HepG2 (cell line): ENCODE results near the gene CABLES1. TPM values are rescaled to one million over a fixed set of nuclear protein-coding genes. Genes with fewer than 3 reads are reported as not detected.

ENCODE experiments used
- ATAC-seq: fragments of 200-7000 bp; cut with Tn5 transposase; 3 replicates; pipeline ENCODE4 v1.9.1; 2020; ENCODE audit warnings: mild to moderate bottlenecking, moderate library complexity
- BruUV-seq: library from RNA; stranded (reverse); fragments of 400-500 nt; replicated peaks from 2 replicates; lab custom pipeline; 2021; lab: Mats Ljungman, UMichigan
- CTCF ChIA-PET: fragments of 300-600 bp; formaldehyde crosslinking; extraction: SDS; loops from one replicate; lab custom pipeline; 2021; ENCODE audit warnings: low total read pairs, inconsistent platforms, low intra/inter-chr PET ratio; lab: Yijun Ruan, JAX
- POLR2A ChIA-PET: fragments of 350-600 bp; sonication (Branson Sonifier 250); formaldehyde crosslinking; loops from one replicate; lab custom pipeline; 2020; ENCODE audit warnings: antibody characterized with exemption, inconsistent platforms; lab: Yijun Ruan, JAX
- DNase-seq: peaks from one replicate; pipeline ENCODE4 v3.0.0-alpha.2; 2015; ENCODE audit warnings: low spot score
- FAIRE-seq: peaks from 3 replicates; lab custom pipeline; 2011; peaks lifted over from hg19 to GRCh38; lab: Jason Lieb, UNC
- H2AFZ ChIP-seq: one replicate; pipeline ENCODE4 v1.6.1; 2011; ENCODE audit warnings: low read length, inconsistent platforms
- H3K27ac ChIP-seq: fragments of 300-600 bp; 3 replicates; pipeline ENCODE4 v1.8.0; 2011; ENCODE audit warnings: mixed run types, mild to moderate bottlenecking, mixed read lengths, low read length, inconsistent platforms; ENCODE audit not compliant: insufficient read depth; ENCODE audit errors: extremely low read length
- H3K27me3 ChIP-seq, 2 experiments: fragments of 200-600 bp in 1 of 2; 2 replicates in 1 of 2; 3 replicates in 1 of 2; pipeline versions ENCODE4 v1.6.0 to v1.8.0; 2011; ENCODE audit warnings: low read length in 2 of 2, mild to moderate bottlenecking in 2 of 2, moderate library complexity in 2 of 2, inconsistent platforms in 1 of 2; ENCODE audit not compliant: insufficient read depth in 2 of 2, control insufficient read depth in 1 of 2
- H3K36me3 ChIP-seq, 2 experiments: fragments of 200-600 bp in 1 of 2; replicated peaks in 1 of 2; 2 replicates in 1 of 2; 3 replicates in 1 of 2; pipeline versions ENCODE4 v1.5.1 to v1.8.0; 2011; ENCODE audit warnings: low read length in 2 of 2, inconsistent platforms in 1 of 2; ENCODE audit not compliant: insufficient read depth in 2 of 2, control insufficient read depth in 1 of 2
- H3K4me1 ChIP-seq: 2 replicates; pipeline ENCODE4 v1.5.1; 2012; ENCODE audit warnings: low read length, inconsistent platforms; ENCODE audit not compliant: insufficient read depth
- H3K4me2 ChIP-seq: 2 replicates; pipeline ENCODE4 v1.6.0; 2011; ENCODE audit warnings: low read depth, low read length, inconsistent platforms
- H3K4me3 ChIP-seq, 3 experiments: fragments of 200-600 bp in 1 of 3; sonication (generic), shearing (Covaris generic) in 1 of 3; replicated peaks in 1 of 3; 2 replicates each; pipeline ENCODE4 v1.5.1; 2011 to 2016; ENCODE audit warnings: low read length in 3 of 3, inconsistent platforms in 2 of 3, low read depth in 2 of 3, mild to moderate bottlenecking in 2 of 3, control low read depth in 1 of 3, mixed read lengths in 1 of 3; ENCODE audit not compliant: insufficient read depth in 1 of 3
- H3K79me2 ChIP-seq: one replicate; pipeline ENCODE4 v1.6.1; 2011; ENCODE audit warnings: low read length, inconsistent platforms; ENCODE audit not compliant: insufficient read depth
- H3K9ac ChIP-seq: 2 replicates; pipeline ENCODE4 v1.6.0; 2011; ENCODE audit warnings: mild to moderate bottlenecking, low read depth, low read length, inconsistent platforms; ENCODE audit not compliant: insufficient read depth
- H3K9me3 ChIP-seq: 2 replicates; pipeline ENCODE4 v1.5.1; 2012; ENCODE audit warnings: mild to moderate bottlenecking, low read length
- H4K20me1 ChIP-seq: 2 replicates; pipeline ENCODE4 v1.6.0; 2011; ENCODE audit warnings: inconsistent platforms, mild to moderate bottlenecking, low read length, moderate library complexity; ENCODE audit not compliant: insufficient read depth
- IKZF4 ChIP-seq: sonication (generic); formaldehyde crosslinking; IDR thresholded peaks from 2 replicates; pipeline ENCODE4 v1.5.1; 2020; ENCODE audit warnings: borderline replicate concordance, mild to moderate bottlenecking, low read depth, missing genetic modification reagents; ENCODE audit errors: not compliant biosample characterization
- MAFK ChIP-seq, 2 experiments: IDR thresholded peaks in 1 of 2; conservative IDR thresholded peaks in 1 of 2; 2 replicates each; pipeline ENCODE4 v1.6.1; 2011; ENCODE audit warnings: improper control_type of control experiment in 2 of 2, low read length in 2 of 2
- NFRKB ChIP-seq: fragments of 450-650 bp; IDR thresholded peaks from 2 replicates; pipeline ENCODE4 v1.6.1; 2017
- TBX3 ChIP-seq: fragments of 450-650 bp; IDR thresholded peaks from 2 replicates; pipeline ENCODE4 v1.6.1; 2017; ENCODE audit warnings: antibody characterized with exemption, mild to moderate bottlenecking, inconsistent platforms, borderline replicate concordance
- ZNF136 ChIP-seq: sonication (generic); formaldehyde crosslinking; IDR thresholded peaks from 2 replicates; pipeline ENCODE4 v1.8.1; 2022; ENCODE audit warnings: low read depth, mild to moderate bottlenecking, moderate library complexity, missing genetic modification reagents
- ZNF672 ChIP-seq: sonication (generic); formaldehyde crosslinking; IDR thresholded peaks from 2 replicates; pipeline ENCODE4 v1.8.1; 2022; ENCODE audit warnings: missing genetic modification reagents
- ZSCAN20 ChIP-seq: sonication (generic); formaldehyde crosslinking; IDR thresholded peaks from 2 replicates; pipeline ENCODE4 v1.4.0; 2020; ENCODE audit warnings: missing genetic modification reagents, mild to moderate bottlenecking, borderline replicate concordance
- in situ Hi-C: cut with HindIII; loops from 2 replicates; pipeline ENCODE4 v1.10.0; 2017; ENCODE audit warnings: low pct_unique_long_range_greater_than_20kb; ENCODE audit not compliant: extremely low pct_ligation_motif_present
- intact Hi-C: fragments of 100-400 bp; cut with micrococcal nuclease; formaldehyde crosslinking; loops from one replicate; pipeline ENCODE4 v1.10.0; 2022; ENCODE audit not compliant: unreplicated experiment
- polyA plus RNA-seq, 8 experiments: library from polyadenylated mRNA; depleted of rRNA in 3 of 8; stranded (reverse) in 7 of 8; unstranded in 1 of 8; fragments of >200 nt; fragmentation: Illumina TruSeq in 4 of 8; extraction: Trizol in 4 of 8; gene quantifications; 2 replicates each; pipeline versions ENCODE4 v1.2.1 to v1.2.3, GENCODE V29; 2011 to 2016; ENCODE audit warnings: low read depth in 4 of 8, missing spikeins in 1 of 8, mixed read lengths in 1 of 8; ENCODE audit not compliant: insufficient read depth in 1 of 8
- total RNA-seq, 5 experiments: library from RNA; depleted of rRNA; stranded (reverse); fragments of >200 nt; fragmentation: Illumina TruSeq; extraction: Trizol; gene quantifications; 2 replicates each; pipeline ENCODE4 v1.2.3, GENCODE V29; 2016; ENCODE audit warnings: low read depth in 1 of 5
- TF ChIP-seq, protein P1 (sequence below): sonication (generic); formaldehyde crosslinking; IDR thresholded peaks from 2 replicates; pipeline ENCODE4 v1.4.0; 2020; ENCODE audit warnings: missing genetic modification reagents
- TF ChIP-seq, protein P2 (sequence below): sonication (generic); formaldehyde crosslinking; IDR thresholded peaks from 2 replicates; pipeline ENCODE4 v1.5.0; 2020; ENCODE audit warnings: missing genetic modification reagents
- TF ChIP-seq, protein P3 (sequence below): IDR thresholded peaks from 2 replicates; pipeline ENCODE4 v1.6.1; 2016; ENCODE audit warnings: low read depth, control low read depth
- TF ChIP-seq, protein P4 (sequence below): sonication (generic); formaldehyde crosslinking; IDR thresholded peaks from 2 replicates; pipeline ENCODE4 v1.4.0; 2020; ENCODE audit warnings: low read depth, missing genetic modification reagents
- TF ChIP-seq, protein P5 (sequence below): sonication (generic); formaldehyde crosslinking; conservative IDR thresholded peaks from 2 replicates; pipeline ENCODE4 v1.8.0; 2022; ENCODE audit warnings: low read depth, missing genetic modification reagents

Gene CABLES1
- total and polyA plus RNA-seq, 2 of the 13 experiments (the other 11 are each of a cell fraction or from before 2014, with no cell fraction given): 14.7 to 25.8 TPM

DNA sequence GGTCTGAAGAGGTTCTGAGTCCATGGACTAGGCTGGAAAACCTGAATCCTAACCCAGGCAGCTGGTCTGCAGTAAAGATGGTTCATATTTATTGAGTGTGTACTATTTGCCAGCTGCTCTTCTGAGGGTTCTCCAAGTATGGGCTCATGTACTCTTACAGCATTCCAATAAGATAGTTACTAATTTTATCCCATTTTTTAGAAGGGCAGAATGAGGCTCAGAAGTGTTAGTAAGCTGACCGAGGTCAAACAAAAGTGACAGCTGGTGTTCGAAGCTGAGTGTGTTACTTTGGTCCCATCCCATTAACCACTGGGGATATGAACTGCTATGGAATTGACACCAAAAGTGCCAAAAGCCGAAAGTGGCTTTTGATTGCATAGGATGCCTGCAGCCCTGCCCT, 76.9 kb downstream of the CABLES1 start (continued):
- no peak for TF ChIP-seq IKZF4 (CRISPR knock-in tag)
- TF ChIP-seq NFRKB: no peak
- TF ChIP-seq ZSCAN20 (CRISPR knock-in tag): no peak
- TF ChIP-seq TBX3: no peak
- TF ChIP-seq, protein P1, sequence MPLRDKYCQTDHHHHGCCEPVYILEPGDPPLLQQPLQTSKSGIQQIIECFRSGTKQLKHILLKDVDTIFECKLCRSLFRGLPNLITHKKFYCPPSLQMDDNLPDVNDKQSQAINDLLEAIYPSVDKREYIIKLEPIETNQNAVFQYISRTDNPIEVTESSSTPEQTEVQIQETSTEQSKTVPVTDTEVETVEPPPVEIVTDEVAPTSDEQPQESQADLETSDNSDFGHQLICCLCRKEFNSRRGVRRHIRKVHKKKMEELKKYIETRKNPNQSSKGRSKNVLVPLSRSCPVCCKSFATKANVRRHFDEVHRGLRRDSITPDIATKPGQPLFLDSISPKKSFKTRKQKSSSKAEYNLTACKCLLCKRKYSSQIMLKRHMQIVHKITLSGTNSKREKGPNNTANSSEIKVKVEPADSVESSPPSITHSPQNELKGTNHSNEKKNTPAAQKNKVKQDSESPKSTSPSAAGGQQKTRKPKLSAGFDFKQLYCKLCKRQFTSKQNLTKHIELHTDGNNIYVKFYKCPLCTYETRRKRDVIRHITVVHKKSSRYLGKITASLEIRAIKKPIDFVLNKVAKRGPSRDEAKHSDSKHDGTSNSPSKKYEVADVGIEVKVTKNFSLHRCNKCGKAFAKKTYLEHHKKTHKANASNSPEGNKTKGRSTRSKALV (CRISPR knock-in tag): no peak
- no peak for TF ChIP-seq ZNF136
- TF ChIP-seq, protein P2, sequence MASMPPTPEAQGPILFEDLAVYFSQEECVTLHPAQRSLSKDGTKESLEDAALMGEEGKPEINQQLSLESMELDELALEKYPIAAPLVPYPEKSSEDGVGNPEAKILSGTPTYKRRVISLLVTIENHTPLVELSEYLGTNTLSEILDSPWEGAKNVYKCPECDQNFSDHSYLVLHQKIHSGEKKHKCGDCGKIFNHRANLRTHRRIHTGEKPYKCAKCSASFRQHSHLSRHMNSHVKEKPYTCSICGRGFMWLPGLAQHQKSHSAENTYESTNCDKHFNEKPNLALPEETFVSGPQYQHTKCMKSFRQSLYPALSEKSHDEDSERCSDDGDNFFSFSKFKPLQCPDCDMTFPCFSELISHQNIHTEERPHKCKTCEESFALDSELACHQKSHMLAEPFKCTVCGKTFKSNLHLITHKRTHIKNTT (CRISPR knock-in tag): no peak
- TF ChIP-seq, all 625 proteins: peak for 0

DNA sequence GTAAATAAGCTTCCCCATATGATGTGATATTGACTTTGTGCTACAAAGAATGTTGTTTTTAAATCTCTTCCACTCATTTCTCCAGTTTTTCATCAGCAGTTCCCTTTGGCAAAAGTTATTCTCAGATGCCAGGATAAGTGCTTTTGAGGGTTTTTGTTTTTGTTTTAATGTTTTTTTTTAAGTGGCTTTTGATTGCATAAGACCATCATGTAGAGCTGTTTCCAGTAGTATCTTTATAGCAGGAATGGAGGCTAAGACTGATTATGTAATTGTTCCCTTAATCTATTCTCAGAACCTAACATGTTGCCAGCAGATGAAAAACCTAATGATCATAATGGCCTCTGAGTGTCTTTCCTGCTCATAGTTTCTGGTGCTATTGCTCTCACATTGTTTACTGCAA, 77.9 kb downstream of the CABLES1 start:
- Histone ChIP-seq H3K4me1 (0 out of 2 replicates have a peak, but pooled peaks cover 5% of the 10 kb centered on the region), H3K27me3 (no peaks in the 10 kb centered on the region), H3K27ac (no peak overlapping the region), H2AFZ (no peak overlapping the region), H3K4me3 (no peak overlapping the region), H3K79me2 (no peaks in the 10 kb centered on the region), H3K9ac (no peak overlapping the region), H3K4me2 (no peak overlapping the region), H3K36me3 (peaks cover 24 to 59% of the 10 kb centered on the region in 2 experiments), H4K20me1 (no peaks in the 10 kb centered on the region), H3K9me3 (no peaks in the 10 kb centered on the region)
- no TSS peak for BruUV-seq
- ATAC-seq (no peak), FAIRE-seq (no peak), DNase-seq (no peak)
- intact Hi-C loops: no loop called here
- in situ Hi-C loops: no loop called here
- ChIA-PET CTCF (no interaction called here), POLR2A (no interaction called here)
- TF ChIP-seq MAFK (conservative IDR thresholded peaks at IDR 0.05 in 1 of 2, IDR thresholded peaks at IDR 0.05 in 1 of 2; ENCODE audit: low read length in 2 of 2) (no peak), ZNF672 (no peak)
- TF ChIP-seq, protein P3, sequence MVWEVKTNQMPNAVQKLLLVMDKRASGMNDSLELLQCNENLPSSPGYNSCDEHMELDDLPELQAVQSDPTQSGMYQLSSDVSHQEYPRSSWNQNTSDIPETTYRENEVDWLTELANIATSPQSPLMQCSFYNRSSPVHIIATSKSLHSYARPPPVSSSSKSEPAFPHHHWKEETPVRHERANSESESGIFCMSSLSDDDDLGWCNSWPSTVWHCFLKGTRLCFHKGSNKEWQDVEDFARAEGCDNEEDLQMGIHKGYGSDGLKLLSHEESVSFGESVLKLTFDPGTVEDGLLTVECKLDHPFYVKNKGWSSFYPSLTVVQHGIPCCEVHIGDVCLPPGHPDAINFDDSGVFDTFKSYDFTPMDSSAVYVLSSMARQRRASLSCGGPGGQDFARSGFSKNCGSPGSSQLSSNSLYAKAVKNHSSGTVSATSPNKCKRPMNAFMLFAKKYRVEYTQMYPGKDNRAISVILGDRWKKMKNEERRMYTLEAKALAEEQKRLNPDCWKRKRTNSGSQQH: no peak
- TF ChIP-seq, protein P4, sequence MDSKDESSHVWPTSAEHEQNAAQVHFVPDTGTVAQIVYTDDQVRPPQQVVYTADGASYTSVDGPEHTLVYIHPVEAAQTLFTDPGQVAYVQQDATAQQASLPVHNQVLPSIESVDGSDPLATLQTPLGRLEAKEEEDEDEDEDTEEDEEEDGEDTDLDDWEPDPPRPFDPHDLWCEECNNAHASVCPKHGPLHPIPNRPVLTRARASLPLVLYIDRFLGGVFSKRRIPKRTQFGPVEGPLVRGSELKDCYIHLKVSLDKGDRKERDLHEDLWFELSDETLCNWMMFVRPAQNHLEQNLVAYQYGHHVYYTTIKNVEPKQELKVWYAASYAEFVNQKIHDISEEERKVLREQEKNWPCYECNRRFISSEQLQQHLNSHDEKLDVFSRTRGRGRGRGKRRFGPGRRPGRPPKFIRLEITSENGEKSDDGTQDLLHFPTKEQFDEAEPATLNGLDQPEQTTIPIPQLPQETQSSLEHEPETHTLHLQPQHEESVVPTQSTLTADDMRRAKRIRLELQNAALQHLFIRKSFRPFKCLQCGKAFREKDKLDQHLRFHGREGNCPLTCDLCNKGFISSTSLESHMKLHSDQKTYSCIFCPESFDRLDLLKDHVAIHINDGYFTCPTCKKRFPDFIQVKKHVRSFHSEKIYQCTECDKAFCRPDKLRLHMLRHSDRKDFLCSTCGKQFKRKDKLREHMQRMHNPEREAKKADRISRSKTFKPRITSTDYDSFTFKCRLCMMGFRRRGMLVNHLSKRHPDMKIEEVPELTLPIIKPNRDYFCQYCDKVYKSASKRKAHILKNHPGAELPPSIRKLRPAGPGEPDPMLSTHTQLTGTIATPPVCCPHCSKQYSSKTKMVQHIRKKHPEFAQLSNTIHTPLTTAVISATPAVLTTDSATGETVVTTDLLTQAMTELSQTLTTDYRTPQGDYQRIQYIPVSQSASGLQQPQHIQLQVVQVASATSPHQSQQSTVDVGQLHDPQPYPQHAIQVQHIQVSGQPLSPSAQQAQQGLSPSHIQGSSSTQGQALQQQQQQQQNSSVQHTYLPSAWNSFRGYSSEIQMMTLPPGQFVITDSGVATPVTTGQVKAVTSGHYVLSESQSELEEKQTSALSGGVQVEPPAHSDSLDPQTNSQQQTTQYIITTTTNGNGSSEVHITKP (CRISPR knock-in tag): no peak
- TF ChIP-seq, protein P5, sequence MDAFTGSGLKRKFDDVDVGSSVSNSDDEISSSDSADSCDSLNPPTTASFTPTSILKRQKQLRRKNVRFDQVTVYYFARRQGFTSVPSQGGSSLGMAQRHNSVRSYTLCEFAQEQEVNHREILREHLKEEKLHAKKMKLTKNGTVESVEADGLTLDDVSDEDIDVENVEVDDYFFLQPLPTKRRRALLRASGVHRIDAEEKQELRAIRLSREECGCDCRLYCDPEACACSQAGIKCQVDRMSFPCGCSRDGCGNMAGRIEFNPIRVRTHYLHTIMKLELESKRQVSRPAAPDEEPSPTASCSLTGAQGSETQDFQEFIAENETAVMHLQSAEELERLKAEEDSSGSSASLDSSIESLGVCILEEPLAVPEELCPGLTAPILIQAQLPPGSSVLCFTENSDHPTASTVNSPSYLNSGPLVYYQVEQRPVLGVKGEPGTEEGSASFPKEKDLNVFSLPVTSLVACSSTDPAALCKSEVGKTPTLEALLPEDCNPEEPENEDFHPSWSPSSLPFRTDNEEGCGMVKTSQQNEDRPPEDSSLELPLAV (CRISPR knock-in tag): no peak
